NCI-H146 (cell line): Measurements from ENCODE around the gene SHISAL1.
"Not testable (repeated sequence)": the region's sequence is repeated elsewhere in the genome, so short reads cannot be mapped to it uniquely, and the experiment has no call there.

Experiments used
- DNase-seq: peaks from one replicate; lab custom pipeline; 2025; lab: John Stamatoyannopoulos, UW

The SHISAL1 gene

GRCh38 chr22:44328326-44328725 lies 15.6 kb upstream of the SHISAL1 start:
- no peak for DNase-seq

GRCh38 chr22:44326491-44326885 lies 13.7 kb upstream of the SHISAL1 start:
- DNase-seq = no peak

GRCh38 chr22:44325718-44326490 lies 13.2 kb upstream of the SHISAL1 start:
- DNase-seq = no peak

GRCh38 chr22:44323140-44323790 lies 10.5 kb upstream of the SHISAL1 start:
- DNase-seq = not testable (repeated sequence)

- DNase-seq = no peak
Measured at GRCh38 chr22:44319685-44320084, 6.9 kb upstream of the SHISAL1 start.

- no peak for DNase-seq
Measured at GRCh38 chr22:44318751-44319150, 6.0 kb upstream of the SHISAL1 start.

GRCh38 chr22:44317886-44318637 lies 5.3 kb upstream of the SHISAL1 start:
- DNase-seq = no peak

- DNase-seq = no peak
Measured at GRCh38 chr22:44317123-44317444, 4.3 kb upstream of the SHISAL1 start.

GRCh38 chr22:44316393-44317122 lies 3.8 kb upstream of the SHISAL1 start:
- no peak for DNase-seq

- DNase-seq = no peak
Measured at GRCh38 chr22:44314425-44315067, 1.8 kb upstream of the SHISAL1 start.

- DNase-seq = no peak
Measured at GRCh38 chr22:44313385-44314006, 745 bp upstream of the SHISAL1 start.

- no peak for DNase-seq
Measured at GRCh38 chr22:44311855-44312170, 938 bp downstream of the SHISAL1 start.

GRCh38 chr22:44311104-44311854 lies 1.5 kb downstream of the SHISAL1 start:
- DNase-seq = no peak

- DNase-seq = no peak
Measured at GRCh38 chr22:44309647-44310046, 3.1 kb downstream of the SHISAL1 start.

- no peak for DNase-seq
Measured at GRCh38 chr22:44309137-44309536, 3.6 kb downstream of the SHISAL1 start.

GRCh38 chr22:44307509-44308169 lies 5.1 kb downstream of the SHISAL1 start:
- DNase-seq = no peak

- no peak for DNase-seq
Measured at GRCh38 chr22:44305888-44306287, 6.9 kb downstream of the SHISAL1 start.

- DNase-seq = no peak
Measured at GRCh38 chr22:44305455-44305854, 7.3 kb downstream of the SHISAL1 start.

GRCh38 chr22:44304911-44305310 lies 7.8 kb downstream of the SHISAL1 start:
- no peak for DNase-seq

- no peak for DNase-seq
Measured at GRCh38 chr22:44304354-44304753, 8.4 kb downstream of the SHISAL1 start.
